HepG2 (cell line): ENCODE measurements around the gene TRPV5. TPM values are rescaled to one million over a fixed set of nuclear protein-coding genes. Genes with fewer than 3 reads are reported as not detected.

Experiments
- ATAC-seq: fragments of 200-7000 bp; cut with Tn5 transposase; 3 replicates; pipeline ENCODE4 v1.9.1; 2020; ENCODE audit warnings: mild to moderate bottlenecking, moderate library complexity
- BruUV-seq: library from RNA; stranded (reverse); fragments of 400-500 nt; replicated peaks from 2 replicates; lab custom pipeline; 2021; lab: Mats Ljungman, UMichigan
- CTCF ChIA-PET: fragments of 300-600 bp; formaldehyde crosslinking; extraction: SDS; loops from one replicate; lab custom pipeline; 2021; ENCODE audit warnings: low total read pairs, inconsistent platforms, low intra/inter-chr PET ratio; lab: Yijun Ruan, JAX
- POLR2A ChIA-PET: fragments of 350-600 bp; sonication (Branson Sonifier 250); formaldehyde crosslinking; loops from one replicate; lab custom pipeline; 2020; ENCODE audit warnings: antibody characterized with exemption, inconsistent platforms; lab: Yijun Ruan, JAX
- DNase-seq: peaks from one replicate; pipeline ENCODE4 v3.0.0-alpha.2; 2015; ENCODE audit warnings: low spot score
- FAIRE-seq: peaks from 3 replicates; lab custom pipeline; 2011; peaks lifted over from hg19 to GRCh38; lab: Jason Lieb, UNC
- H2AFZ ChIP-seq: one replicate; pipeline ENCODE4 v1.6.1; 2011; ENCODE audit warnings: low read length, inconsistent platforms
- H3K27ac ChIP-seq: fragments of 300-600 bp; 3 replicates; pipeline ENCODE4 v1.8.0; 2011; ENCODE audit warnings: mixed run types, mild to moderate bottlenecking, mixed read lengths, low read length, inconsistent platforms; ENCODE audit not compliant: insufficient read depth; ENCODE audit errors: extremely low read length
- H3K27me3 ChIP-seq, 2 experiments: fragments of 200-600 bp in 1 of 2; 2 replicates in 1 of 2; 3 replicates in 1 of 2; pipeline versions ENCODE4 v1.6.0 to v1.8.0; 2011; ENCODE audit warnings: low read length in 2 of 2, mild to moderate bottlenecking in 2 of 2, moderate library complexity in 2 of 2, inconsistent platforms in 1 of 2; ENCODE audit not compliant: insufficient read depth in 2 of 2, control insufficient read depth in 1 of 2
- H3K36me3 ChIP-seq, 2 experiments: fragments of 200-600 bp in 1 of 2; replicated peaks in 1 of 2; 2 replicates in 1 of 2; 3 replicates in 1 of 2; pipeline versions ENCODE4 v1.5.1 to v1.8.0; 2011; ENCODE audit warnings: low read length in 2 of 2, inconsistent platforms in 1 of 2; ENCODE audit not compliant: insufficient read depth in 2 of 2, control insufficient read depth in 1 of 2
- H3K4me1 ChIP-seq: 2 replicates; pipeline ENCODE4 v1.5.1; 2012; ENCODE audit warnings: low read length, inconsistent platforms; ENCODE audit not compliant: insufficient read depth
- H3K4me2 ChIP-seq: 2 replicates; pipeline ENCODE4 v1.6.0; 2011; ENCODE audit warnings: low read depth, low read length, inconsistent platforms
- H3K4me3 ChIP-seq, 3 experiments: fragments of 200-600 bp in 1 of 3; sonication (generic), shearing (Covaris generic) in 1 of 3; replicated peaks in 1 of 3; 2 replicates each; pipeline ENCODE4 v1.5.1; 2011 to 2016; ENCODE audit warnings: low read length in 3 of 3, inconsistent platforms in 2 of 3, low read depth in 2 of 3, mild to moderate bottlenecking in 2 of 3, control low read depth in 1 of 3, mixed read lengths in 1 of 3; ENCODE audit not compliant: insufficient read depth in 1 of 3
- H3K79me2 ChIP-seq: one replicate; pipeline ENCODE4 v1.6.1; 2011; ENCODE audit warnings: low read length, inconsistent platforms; ENCODE audit not compliant: insufficient read depth
- H3K9ac ChIP-seq: 2 replicates; pipeline ENCODE4 v1.6.0; 2011; ENCODE audit warnings: mild to moderate bottlenecking, low read depth, low read length, inconsistent platforms; ENCODE audit not compliant: insufficient read depth
- H3K9me3 ChIP-seq: 2 replicates; pipeline ENCODE4 v1.5.1; 2012; ENCODE audit warnings: mild to moderate bottlenecking, low read length
- H4K20me1 ChIP-seq: 2 replicates; pipeline ENCODE4 v1.6.0; 2011; ENCODE audit warnings: inconsistent platforms, mild to moderate bottlenecking, low read length, moderate library complexity; ENCODE audit not compliant: insufficient read depth
- ARHGAP35 ChIP-seq: sonication (generic); formaldehyde crosslinking; IDR thresholded peaks from 2 replicates; pipeline ENCODE4 v1.9.0; 2022; ENCODE audit warnings: mild to moderate bottlenecking, inconsistent platforms, moderate library complexity, missing genetic modification reagents, borderline replicate concordance
- CENPX ChIP-seq: sonication (generic); formaldehyde crosslinking; IDR thresholded peaks from 2 replicates; pipeline ENCODE4 v1.9.0; 2021; ENCODE audit warnings: mild to moderate bottlenecking, missing genetic modification reagents, moderate library complexity
- FOXM1 ChIP-seq: sonication (generic); formaldehyde crosslinking; IDR thresholded peaks from 2 replicates; pipeline ENCODE4 v1.5.0; 2020; ENCODE audit warnings: missing genetic modification reagents
- FOXP1 ChIP-seq, 2 experiments: fragments of 450-650 bp in 1 of 2; IDR thresholded peaks; 2 replicates each; pipeline ENCODE4 v1.6.1; 2017 to 2018; ENCODE audit warnings: antibody characterized with exemption in 1 of 2
- KDM5A ChIP-seq: fragments of 200-600 bp; sonication (generic); IDR thresholded peaks from 2 replicates; pipeline ENCODE4 v1.7.0; 2018; ENCODE audit warnings: antibody characterized with exemption, mild to moderate bottlenecking, low read length, borderline replicate concordance
- MAFF ChIP-seq: IDR thresholded peaks from 2 replicates; pipeline ENCODE4 v1.6.1; 2011; ENCODE audit warnings: low read depth, low read length, improper control_type of control experiment
- MEF2D ChIP-seq: sonication (generic); formaldehyde crosslinking; IDR thresholded peaks from 2 replicates; pipeline ENCODE4 v1.5.1; 2020; ENCODE audit warnings: mild to moderate bottlenecking, missing genetic modification reagents
- PAWR ChIP-seq: sonication (generic); formaldehyde crosslinking; IDR thresholded peaks from 2 replicates; pipeline ENCODE4 v1.4.0; 2020; ENCODE audit warnings: missing genetic modification reagents, mild to moderate bottlenecking, borderline replicate concordance
- PBX3 ChIP-seq: sonication (generic); formaldehyde crosslinking; IDR thresholded peaks from 2 replicates; pipeline ENCODE4 v1.8.1; 2023; ENCODE audit warnings: missing genetic modification reagents, inconsistent platforms, borderline replicate concordance
- STAT6 ChIP-seq: sonication (generic); formaldehyde crosslinking; IDR thresholded peaks from 2 replicates; pipeline ENCODE4 v1.4.0; 2020; ENCODE audit warnings: missing genetic modification reagents, mild to moderate bottlenecking, borderline replicate concordance
- ZNF224 ChIP-seq: sonication (generic); formaldehyde crosslinking; IDR thresholded peaks from 2 replicates; pipeline ENCODE4 v1.5.0; 2020; ENCODE audit warnings: mild to moderate bottlenecking, missing genetic modification reagents
- ZNF570 ChIP-seq: sonication (generic); formaldehyde crosslinking; IDR thresholded peaks from 2 replicates; pipeline ENCODE4 v1.4.0; 2020; ENCODE audit warnings: mild to moderate bottlenecking, missing genetic modification reagents, borderline replicate concordance
- ZNF770 ChIP-seq: sonication (generic); formaldehyde crosslinking; IDR thresholded peaks from 2 replicates; pipeline ENCODE4 v1.5.0; 2020; ENCODE audit warnings: mild to moderate bottlenecking, missing genetic modification reagents
- ZNF775 ChIP-seq: sonication (generic); formaldehyde crosslinking; IDR thresholded peaks from 2 replicates; pipeline ENCODE4 v1.4.0; 2020; ENCODE audit warnings: missing genetic modification reagents, mild to moderate bottlenecking, moderate library complexity, borderline replicate concordance
- WGBS: methylation state at CpG from one replicate; pipeline ENCODE4 v1.1.6; 2017; ENCODE audit warnings: low lambda C conversion rate; 5-methylcytosine and 5-hydroxymethylcytosine counted together
- in situ Hi-C: cut with HindIII; loops from 2 replicates; pipeline ENCODE4 v1.10.0; 2017; ENCODE audit warnings: low pct_unique_long_range_greater_than_20kb; ENCODE audit not compliant: extremely low pct_ligation_motif_present
- intact Hi-C: fragments of 100-400 bp; cut with micrococcal nuclease; formaldehyde crosslinking; loops from one replicate; pipeline ENCODE4 v1.10.0; 2022; ENCODE audit not compliant: unreplicated experiment
- polyA plus RNA-seq, 8 experiments: library from polyadenylated mRNA; depleted of rRNA in 3 of 8; stranded (reverse) in 7 of 8; unstranded in 1 of 8; fragments of >200 nt; fragmentation: Illumina TruSeq in 4 of 8; extraction: Trizol in 4 of 8; gene quantifications; 2 replicates each; pipeline versions ENCODE4 v1.2.1 to v1.2.3, GENCODE V29; 2011 to 2016; ENCODE audit warnings: low read depth in 4 of 8, missing spikeins in 1 of 8, mixed read lengths in 1 of 8; ENCODE audit not compliant: insufficient read depth in 1 of 8
- total RNA-seq, 5 experiments: library from RNA; depleted of rRNA; stranded (reverse); fragments of >200 nt; fragmentation: Illumina TruSeq; extraction: Trizol; gene quantifications; 2 replicates each; pipeline ENCODE4 v1.2.3, GENCODE V29; 2016; ENCODE audit warnings: low read depth in 1 of 5

TRPV5 gene
- total and polyA plus RNA-seq, 2 of the 13 experiments (the other 11 are each of a cell fraction or from before 2014, with no cell fraction given), result not detected

GRCh38 chr7:142910031-142910433 is 23.5 kb downstream of the TRPV5 start:
- in situ Hi-C loops (no loop called here), intact Hi-C loops (no loop called here)
- H3K4me3 ChIP-seq, result no peak overlapping the region
- ATAC-seq (no peak), DNase-seq (no peak), FAIRE-seq (no peak)
- H3K27me3 ChIP-seq, result 0 out of 5 replicates have a peak, but pooled peaks cover 0 to 1% of the 10 kb centered on the region in 2 experiments
- POLR2A ChIA-PET, result no interaction called here
- no peak overlapping the region for H3K27ac ChIP-seq
- H3K9ac ChIP-seq, result no peak overlapping the region
- no peaks in the 10 kb centered on the region for H4K20me1 ChIP-seq
- 13% methylated on average over 2 of the region's 2 CpGs for WGBS
- H3K9me3 ChIP-seq, result no peaks in the 10 kb centered on the region; the same call in none of the 2 replicates
- no peaks in the 10 kb centered on the region for H3K36me3 ChIP-seq
- H3K79me2 ChIP-seq, result no peaks in the 10 kb centered on the region
- no peaks in the 10 kb centered on the region for H3K4me1 ChIP-seq
- BruUV-seq, result no TSS peak
- H3K4me2 ChIP-seq, result no peak overlapping the region
- no peak overlapping the region for H2AFZ ChIP-seq
- CTCF ChIA-PET, result interaction anchor here (1.1 kb wide), 1 partner anchor 305 kb away, joined by 3 read pairs; no protein-coding TSS in a partner anchor
- no peak for TF ChIP-seq FOXM1 (CRISPR knock-in tag)
- TF ChIP-seq ZNF224 (CRISPR knock-in tag), result no peak
- no peak for TF ChIP-seq CENPX (CRISPR knock-in tag)
- TF ChIP-seq ZNF570 (CRISPR knock-in tag), result no peak
- TF ChIP-seq ZNF775 (CRISPR knock-in tag), result no peak
- no peak for TF ChIP-seq ARHGAP35 (CRISPR knock-in tag)
- no peak for TF ChIP-seq STAT6 (CRISPR knock-in tag)
- TF ChIP-seq ZNF770, result no peak
- TF ChIP-seq KDM5A, result no peak
- TF ChIP-seq FOXP1 (IDR thresholded peaks at IDR 0.05), result no peak
- no peak for TF ChIP-seq FOXP1 (CRISPR knock-in tag; IDR thresholded peaks at IDR 0.05)
- TF ChIP-seq PAWR (CRISPR knock-in tag), result no peak
- no peak for TF ChIP-seq PBX3 (CRISPR knock-in tag)
- no peak for TF ChIP-seq MAFF
- TF ChIP-seq MEF2D (CRISPR knock-in tag), result no peak
